ENCODE data around the gene NUDCD2. TPM values are rescaled to one million over a fixed set of nuclear protein-coding genes. Genes with fewer than 3 reads are reported as not detected.

Gene NUDCD2
- total RNA-seq, 2 donors from 2014 or later, result 2.0 to 2.5 TPM

DNA sequence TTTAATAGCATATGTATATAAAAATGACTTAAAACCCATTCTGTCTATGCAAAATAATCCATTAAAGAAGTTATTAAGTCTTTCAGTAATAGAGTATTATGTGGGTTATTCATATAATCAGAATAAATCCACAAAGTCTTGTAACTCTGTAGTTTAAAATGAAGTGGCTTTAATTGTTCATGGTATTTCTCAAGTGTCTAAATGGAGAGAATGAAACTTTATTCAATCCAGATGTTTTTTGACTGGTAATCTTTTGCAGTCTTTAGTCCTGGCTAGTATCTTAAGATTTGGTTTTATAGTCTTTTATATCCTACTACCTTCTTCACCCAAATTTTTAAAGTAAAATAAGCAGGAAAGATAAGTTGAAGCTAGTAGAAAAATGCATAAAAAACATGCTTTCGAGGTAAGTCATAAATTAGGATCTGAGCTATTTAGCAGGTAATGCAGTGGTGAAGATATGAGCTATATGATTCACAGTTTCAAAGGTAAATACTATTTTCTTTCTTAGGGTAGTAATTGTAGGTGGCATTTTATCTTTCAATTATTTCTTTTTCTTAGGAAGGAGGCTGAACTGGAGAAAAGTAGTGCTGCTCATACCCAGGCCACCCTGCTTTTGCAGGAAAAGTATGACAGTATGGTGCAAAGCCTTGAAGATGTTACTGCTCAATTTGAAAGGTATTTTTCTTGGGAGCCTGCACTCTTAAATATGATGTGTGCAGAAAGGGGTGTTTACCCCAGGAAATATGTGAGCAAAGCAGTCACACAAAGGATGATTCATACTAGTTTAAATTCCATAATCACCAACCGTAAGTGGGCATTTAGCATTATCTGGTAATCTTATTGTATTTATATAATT is 18.5 kb upstream of the NUDCD2 start:
- Histone ChIP-seq H3K36me3 (no peaks in the 10 kb centered on the region), H3K4me3 (no peak overlapping the region), H3K9me3 (no peaks in the 10 kb centered on the region), H3K27ac (no peak overlapping the region), H3K4me1 (no peaks in the 10 kb centered on the region), H3K27me3 (no peaks in the 10 kb centered on the region)
- no peak for TF ChIP-seq CTCF (IDR thresholded peaks at IDR 0.05)
- no peak for DNase-seq (ENCODE audit: low spot score)

- DNase-seq (ENCODE audit: low spot score), result no peak
- no peaks in the 10 kb centered on the region for H3K4me1 ChIP-seq
- no peaks in the 10 kb centered on the region for H3K27me3 ChIP-seq
- no peak for TF ChIP-seq CTCF (IDR thresholded peaks at IDR 0.05)
- H3K27ac ChIP-seq, result no peak overlapping the region
- H3K36me3 ChIP-seq, result no peaks in the 10 kb centered on the region
- no peaks in the 10 kb centered on the region for H3K9me3 ChIP-seq
- H3K4me3 ChIP-seq, result no peak overlapping the region
These were observed 15.5 kb upstream of the NUDCD2 start for GRCh38 chr5:163475411-163475810.

DNA sequence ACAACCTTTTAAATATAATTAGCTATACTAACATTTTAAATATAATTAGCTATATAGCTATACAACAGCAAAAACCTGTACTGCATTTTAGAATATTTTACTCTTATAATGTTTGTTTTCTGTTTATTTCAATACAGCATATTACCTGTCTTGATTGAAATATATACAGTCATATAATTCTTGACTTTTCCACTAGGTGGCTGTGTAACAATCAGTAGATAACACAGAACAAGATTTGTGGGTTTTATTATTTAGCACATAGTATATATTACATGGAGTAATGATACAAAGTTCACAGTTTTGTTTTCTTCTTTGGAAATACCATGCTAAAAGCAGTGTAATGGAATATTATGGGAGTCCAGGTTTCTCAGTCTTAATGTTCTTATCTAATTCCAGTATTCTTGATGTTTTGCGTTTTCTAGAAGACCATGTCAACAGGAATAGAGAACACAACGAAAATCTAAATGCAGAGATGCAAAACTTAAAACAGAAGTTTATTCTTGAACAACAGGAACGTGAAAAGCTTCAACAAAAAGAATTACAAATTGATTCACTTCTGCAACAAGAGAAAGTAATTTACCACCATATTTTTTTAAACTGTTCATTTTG is 13.8 kb upstream of the NUDCD2 start:
- H3K4me1 ChIP-seq, result no peaks in the 10 kb centered on the region
- H3K4me3 ChIP-seq, result no peak overlapping the region
- H3K9me3 ChIP-seq, result no peaks in the 10 kb centered on the region
- DNase-seq (ENCODE audit: low spot score), result no peak
- H3K36me3 ChIP-seq, result no peaks in the 10 kb centered on the region
- no peaks in the 10 kb centered on the region for H3K27me3 ChIP-seq
- TF ChIP-seq CTCF (IDR thresholded peaks at IDR 0.05), result peak in 1 of 2 donors; percentile 34
- H3K27ac ChIP-seq, result no peak overlapping the region

DNA sequence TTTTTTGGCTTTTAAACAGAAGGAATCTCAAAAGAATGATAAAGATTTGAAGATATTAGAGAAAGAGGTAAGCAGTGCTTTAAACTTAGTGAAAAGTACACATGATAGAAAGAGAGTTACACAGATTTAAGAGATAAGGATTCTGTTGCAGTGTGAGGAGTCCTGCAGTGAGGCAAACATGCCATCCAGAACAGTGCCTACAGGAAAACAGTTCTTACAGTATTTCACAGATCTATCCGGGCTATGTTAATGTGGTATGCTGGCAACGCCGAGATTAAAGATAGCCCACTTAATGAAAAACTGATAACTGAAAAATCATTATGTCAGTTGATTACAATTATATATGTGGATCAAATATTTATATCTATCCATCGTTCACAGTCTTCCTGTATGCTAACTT is 7.8 kb upstream of the NUDCD2 start:
- TF ChIP-seq CTCF (IDR thresholded peaks at IDR 0.05), result no peak
- Histone ChIP-seq H3K36me3 (no peaks in the 10 kb centered on the region), H3K4me1 (no peaks in the 10 kb centered on the region), H3K9me3 (no peaks in the 10 kb centered on the region), H3K27me3 (no peaks in the 10 kb centered on the region), H3K4me3 (no peak overlapping the region), H3K27ac (no peak overlapping the region)
- no peak for DNase-seq (ENCODE audit: low spot score)

- Histone ChIP-seq H3K27ac (no peak overlapping the region), H3K36me3 (no peaks in the 10 kb centered on the region), H3K9me3 (no peaks in the 10 kb centered on the region), H3K4me1 (peaks cover 0 to 34% of the 10 kb centered on the region in 2 donors), H3K27me3 (no peaks in the 10 kb centered on the region), H3K4me3 (no peak overlapping the region)
- TF ChIP-seq CTCF (IDR thresholded peaks at IDR 0.05), result no peak
- no peak for DNase-seq (ENCODE audit: low spot score)
These were observed 3.1 kb upstream of the NUDCD2 start for GRCh38 chr5:163463063-163463435.

Data from right atrium auricular region (tissue), 2 donors.